Measurements from ENCODE around the gene PRRT1. TPM values are rescaled to one million over a fixed set of nuclear protein-coding genes. Genes with fewer than 3 reads are reported as not detected.

Gene PRRT1
- total RNA-seq, 1 experiment from 2014 or later: not detected

DNA sequence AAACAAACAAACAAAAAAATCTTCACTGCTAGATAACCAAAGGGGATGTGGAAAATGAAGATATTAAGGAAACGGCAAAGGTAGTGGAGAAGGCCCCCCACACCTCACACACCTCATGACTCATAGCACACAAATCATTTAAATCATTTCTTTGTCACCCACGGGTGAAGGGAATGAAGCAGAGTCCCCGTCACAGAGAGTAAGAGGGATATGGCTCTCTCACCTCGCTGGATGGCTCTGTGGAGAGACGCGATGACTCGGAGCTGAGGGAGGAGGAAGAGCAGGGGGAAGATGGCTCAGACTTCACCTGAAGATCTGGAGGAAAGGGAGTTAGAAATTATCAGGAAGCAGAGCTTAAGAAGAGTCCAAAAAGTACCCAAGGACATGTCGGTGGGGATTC, 24.9 kb downstream of the PRRT1 start:
- Histone ChIP-seq H3K27ac (ENCODE audit: low read length) (no peak overlapping the region), H3K4me3 (ENCODE audit: low read length) (peak overlapping the region; percentile 90), H3K9me2 (replicated peaks; ENCODE audit: low read length) (no peaks in the 10 kb centered on the region), H3F3A (ENCODE audit: low read length, unreplicated experiment) (no peaks in the 10 kb centered on the region), H2AFZ (ENCODE audit: low read length) (peak overlapping the region; percentile 91; the same call in 1 of the 2 replicates), H3K4me2 (ENCODE audit: low read length) (peak overlapping the region; percentile 93), H3K9ac (ENCODE audit: low read length) (peak overlapping the region; percentile 87), H3K79me2 (ENCODE audit: low read length) (peaks cover 38% of the 10 kb centered on the region), H4K20me1 (ENCODE audit: low read length) (no peaks in the 10 kb centered on the region), H3K27me3 (ENCODE audit: low read length) (no peaks in the 10 kb centered on the region), H3K36me3 (ENCODE audit: low read depth, low read length) (no peaks in the 10 kb centered on the region; the same call in 1 of the 2 replicates), H3K4me1 (ENCODE audit: insufficient read depth, low read length) (peaks cover 25% of the 10 kb centered on the region), H3K9me3 (ENCODE audit: low read length) (no peaks in the 10 kb centered on the region)
- CTCF ChIA-PET: interaction anchor here (0.8 kb wide), 1 partner anchor 8 kb away, joined by 3 read pairs; no protein-coding TSS in a partner anchor
- TF ChIP-seq, protein P1, sequence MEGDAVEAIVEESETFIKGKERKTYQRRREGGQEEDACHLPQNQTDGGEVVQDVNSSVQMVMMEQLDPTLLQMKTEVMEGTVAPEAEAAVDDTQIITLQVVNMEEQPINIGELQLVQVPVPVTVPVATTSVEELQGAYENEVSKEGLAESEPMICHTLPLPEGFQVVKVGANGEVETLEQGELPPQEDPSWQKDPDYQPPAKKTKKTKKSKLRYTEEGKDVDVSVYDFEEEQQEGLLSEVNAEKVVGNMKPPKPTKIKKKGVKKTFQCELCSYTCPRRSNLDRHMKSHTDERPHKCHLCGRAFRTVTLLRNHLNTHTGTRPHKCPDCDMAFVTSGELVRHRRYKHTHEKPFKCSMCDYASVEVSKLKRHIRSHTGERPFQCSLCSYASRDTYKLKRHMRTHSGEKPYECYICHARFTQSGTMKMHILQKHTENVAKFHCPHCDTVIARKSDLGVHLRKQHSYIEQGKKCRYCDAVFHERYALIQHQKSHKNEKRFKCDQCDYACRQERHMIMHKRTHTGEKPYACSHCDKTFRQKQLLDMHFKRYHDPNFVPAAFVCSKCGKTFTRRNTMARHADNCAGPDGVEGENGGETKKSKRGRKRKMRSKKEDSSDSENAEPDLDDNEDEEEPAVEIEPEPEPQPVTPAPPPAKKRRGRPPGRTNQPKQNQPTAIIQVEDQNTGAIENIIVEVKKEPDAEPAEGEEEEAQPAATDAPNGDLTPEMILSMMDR (conservative IDR thresholded peaks at IDR 0.05; ENCODE audit: low read depth, low read length): no peak
- no peak for TF ChIP-seq EZH2phosphoT487 (IDR thresholded peaks at IDR 0.05; ENCODE audit: borderline replicate concordance, low read length)
- no peak for TF ChIP-seq EZH2 (IDR thresholded peaks at IDR 0.05; ENCODE audit: low read length, unreplicated experiment)
- no TSS peak for BruUV-seq (replicated peaks)
- DNase-seq: no peak
- intact Hi-C loops (cut with micrococcal nuclease): no loop called here
- POLR2A ChIA-PET (ENCODE audit: unreplicated experiment): interaction anchor here (0.6 kb wide), 1 partner anchor 12 kb away, joined by 4 read pairs; no protein-coding TSS in a partner anchor
- ATAC-seq: no peak

DNA sequence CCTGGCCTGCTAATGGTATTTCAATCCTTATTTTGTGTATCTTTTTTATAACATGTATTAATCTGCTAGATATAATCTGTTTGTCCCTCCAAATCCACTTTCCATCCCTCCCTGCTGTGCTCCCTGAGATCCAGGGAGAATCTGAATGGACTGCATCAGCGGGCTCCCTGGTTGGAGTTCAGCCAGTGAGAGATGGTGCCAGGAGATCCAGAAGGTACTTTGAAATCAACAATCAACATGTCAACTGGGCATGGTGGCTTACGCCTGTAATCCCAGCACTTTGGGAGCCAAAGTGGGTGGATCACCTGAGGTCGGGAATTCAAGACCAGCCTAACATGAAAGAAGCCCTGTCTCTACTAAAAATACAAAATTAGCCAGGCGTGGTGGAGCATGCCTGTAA, 28.1 kb downstream of the PRRT1 start:
- H3K27me3 ChIP-seq (ENCODE audit: low read length): no peaks in the 10 kb centered on the region
- BruUV-seq (replicated peaks): no TSS peak
- no peaks in the 10 kb centered on the region for H4K20me1 ChIP-seq (ENCODE audit: low read length)
- H3K9ac ChIP-seq (ENCODE audit: low read length): no peak overlapping the region
- peaks cover 5% of the 10 kb centered on the region; the same call in 1 of the 2 replicates for H3K36me3 ChIP-seq (ENCODE audit: low read depth, low read length)
- ChIA-PET CTCF (no interaction called here), POLR2A (ENCODE audit: unreplicated experiment) (no interaction called here)
- H3K27ac ChIP-seq (ENCODE audit: low read length): no peak overlapping the region
- DNase-seq (no peak), ATAC-seq (no peak)
- H3K4me1 ChIP-seq (ENCODE audit: insufficient read depth, low read length): peaks cover 18% of the 10 kb centered on the region
- no peak overlapping the region for H3K4me2 ChIP-seq (ENCODE audit: low read length)
- no peaks in the 10 kb centered on the region for H3K9me3 ChIP-seq (ENCODE audit: low read length)
- TF ChIP-seq EZH2 (IDR thresholded peaks at IDR 0.05; ENCODE audit: low read length, unreplicated experiment) (no peak), EZH2phosphoT487 (IDR thresholded peaks at IDR 0.05; ENCODE audit: borderline replicate concordance, low read length) (no peak)
- peaks cover 25% of the 10 kb centered on the region for H3K79me2 ChIP-seq (ENCODE audit: low read length)
- H3K4me3 ChIP-seq (ENCODE audit: low read length): no peak overlapping the region
- no peak overlapping the region for H2AFZ ChIP-seq (ENCODE audit: low read length)
- H3F3A ChIP-seq (ENCODE audit: low read length, unreplicated experiment): no peaks in the 10 kb centered on the region
- H3K9me2 ChIP-seq (replicated peaks; ENCODE audit: low read length): no peaks in the 10 kb centered on the region
- intact Hi-C loops (cut with micrococcal nuclease): no loop called here

DNA sequence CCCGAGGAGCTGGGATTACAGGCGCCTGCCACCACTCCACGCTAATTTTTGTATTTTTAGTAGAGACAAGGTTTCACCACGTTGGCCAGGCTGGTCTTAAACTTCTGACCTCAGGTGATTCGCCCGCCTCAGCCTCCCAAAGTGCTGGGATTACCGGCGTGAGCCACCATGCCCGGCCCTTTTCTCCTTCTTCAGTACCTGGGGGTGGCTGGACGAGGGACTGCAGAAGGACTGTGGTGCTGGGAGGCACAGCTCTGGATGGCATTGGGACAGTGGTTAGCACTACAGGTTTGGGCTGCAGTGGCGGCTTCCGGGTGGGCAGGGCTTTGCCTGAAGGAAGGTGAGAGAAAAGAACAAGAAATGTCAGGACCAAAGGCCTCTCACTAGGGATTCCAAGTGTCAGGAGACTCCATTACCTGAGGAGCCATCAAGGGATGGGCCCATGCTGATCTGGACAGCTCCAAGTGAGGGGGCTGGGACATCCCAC, 31.1 kb downstream of the PRRT1 start:
- Histone ChIP-seq H3K9me3 (ENCODE audit: low read length) (no peaks in the 10 kb centered on the region), H3K27ac (ENCODE audit: low read length) (no peak overlapping the region), H3K79me2 (ENCODE audit: low read length) (peaks cover 1% of the 10 kb centered on the region; the same call in 1 of the 2 replicates), H3K36me3 (ENCODE audit: low read depth, low read length) (peaks cover 22% of the 10 kb centered on the region; the same call in 1 of the 2 replicates), H3K4me2 (ENCODE audit: low read length) (no peak overlapping the region), H3F3A (ENCODE audit: low read length, unreplicated experiment) (no peaks in the 10 kb centered on the region), H4K20me1 (ENCODE audit: low read length) (no peaks in the 10 kb centered on the region), H3K9ac (ENCODE audit: low read length) (no peak overlapping the region), H3K4me1 (ENCODE audit: insufficient read depth, low read length) (peaks cover 5% of the 10 kb centered on the region), H3K27me3 (ENCODE audit: low read length) (no peaks in the 10 kb centered on the region), H3K9me2 (replicated peaks; ENCODE audit: low read length) (no peaks in the 10 kb centered on the region), H2AFZ (ENCODE audit: low read length) (no peak overlapping the region), H3K4me3 (ENCODE audit: low read length) (no peak overlapping the region)
- TF ChIP-seq, protein P1 (conservative IDR thresholded peaks at IDR 0.05; ENCODE audit: low read depth, low read length): no peak
- no peak for TF ChIP-seq EZH2phosphoT487 (IDR thresholded peaks at IDR 0.05; ENCODE audit: borderline replicate concordance, low read length)
- TF ChIP-seq EZH2 (IDR thresholded peaks at IDR 0.05; ENCODE audit: low read length, unreplicated experiment): no peak
- ChIA-PET CTCF (no interaction called here), POLR2A (ENCODE audit: unreplicated experiment) (no interaction called here)
- no peak for ATAC-seq
- DNase-seq: no peak
- no TSS peak for BruUV-seq (replicated peaks)
- intact Hi-C loops (cut with micrococcal nuclease): no loop called here

Data from PC-3 (cell line).